ENCODE results near the gene MFSD2A.
"Not testable (repeated sequence)": the region's sequence is repeated elsewhere in the genome, so short reads cannot be mapped to it uniquely, and the experiment has no call there.

Gene MFSD2A

DNA sequence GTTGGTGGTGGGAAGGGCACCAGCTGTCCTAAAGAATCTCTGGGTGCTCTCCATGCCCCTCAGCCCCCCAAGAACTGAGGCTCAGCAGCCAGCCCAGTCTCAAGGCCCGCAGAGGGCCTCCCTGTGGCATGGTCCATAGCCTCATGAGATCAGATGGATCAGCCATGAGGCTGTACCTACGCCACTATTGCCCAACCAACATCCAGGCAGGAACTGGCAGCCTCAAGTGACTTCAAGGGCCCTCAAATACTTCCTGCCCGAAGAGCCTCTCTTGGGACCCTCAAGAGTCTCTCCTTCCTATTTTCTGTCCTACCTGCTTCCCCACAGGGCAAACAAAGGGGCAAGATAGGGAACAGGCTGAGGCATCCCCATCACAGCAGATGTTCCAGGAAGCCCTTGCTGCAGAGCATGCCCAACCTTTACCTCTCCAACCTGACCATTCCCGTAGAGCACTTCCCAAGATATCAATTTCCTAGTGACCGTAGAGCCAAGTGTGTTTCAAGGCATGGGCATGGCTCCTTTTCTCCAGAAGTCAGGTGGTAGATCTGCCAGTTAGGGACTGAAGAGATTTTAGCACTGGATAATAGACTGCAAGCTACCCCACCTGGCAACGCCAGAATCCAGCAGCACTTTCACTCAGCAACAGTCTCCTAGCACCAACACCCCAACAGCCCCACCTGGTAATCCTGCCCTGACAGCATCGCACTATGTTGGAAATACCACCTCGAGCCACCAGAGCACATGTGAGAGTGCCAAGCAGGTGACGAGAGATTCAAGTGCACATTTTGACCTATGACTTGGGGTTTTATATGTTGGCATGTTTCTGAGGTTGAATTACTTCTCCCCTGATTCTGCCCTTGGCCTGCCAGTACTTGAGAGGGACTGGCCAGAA, 13.7 kb upstream of the MFSD2A start:
- no peak for DNase-seq

DNA sequence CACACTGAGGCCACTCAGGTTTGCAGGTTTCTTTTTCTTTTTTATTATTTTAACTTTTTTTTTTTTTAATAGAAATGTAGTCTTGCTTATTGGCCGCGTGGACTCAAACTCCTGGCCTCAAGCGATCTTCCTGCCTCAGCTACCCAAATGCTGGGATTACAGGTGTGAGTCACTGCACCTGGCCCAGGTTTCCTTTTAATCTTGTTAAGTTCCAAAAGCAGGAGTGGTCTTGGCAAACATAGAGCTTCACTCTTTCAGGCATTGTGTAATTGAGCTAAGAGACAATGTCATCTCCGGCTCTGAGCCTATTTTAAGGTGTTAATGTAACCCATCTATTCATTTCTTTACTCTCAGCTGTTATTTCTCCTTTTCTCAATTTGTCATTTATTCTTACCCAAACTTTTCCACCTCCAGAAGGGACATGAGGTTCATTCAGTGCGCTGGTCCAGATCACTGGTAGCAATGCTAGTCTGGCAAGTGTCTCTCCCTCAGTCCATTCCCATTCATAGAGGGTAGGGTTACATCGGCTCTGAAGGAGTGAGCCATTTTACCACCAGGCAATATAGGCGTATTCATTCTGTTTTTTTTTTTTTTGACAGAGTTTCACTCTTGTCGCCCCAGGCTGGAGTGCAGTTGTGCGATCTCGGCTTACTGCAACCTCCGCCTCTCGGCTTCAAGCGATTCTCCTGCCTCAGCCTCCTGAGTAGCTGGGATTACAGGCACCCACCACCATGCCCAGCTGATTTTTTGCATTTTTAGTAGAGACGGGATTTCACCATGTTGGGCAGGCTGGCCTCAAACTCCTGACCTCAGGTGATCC, 11.3 kb upstream of the MFSD2A start:
- no peak for DNase-seq

DNA sequence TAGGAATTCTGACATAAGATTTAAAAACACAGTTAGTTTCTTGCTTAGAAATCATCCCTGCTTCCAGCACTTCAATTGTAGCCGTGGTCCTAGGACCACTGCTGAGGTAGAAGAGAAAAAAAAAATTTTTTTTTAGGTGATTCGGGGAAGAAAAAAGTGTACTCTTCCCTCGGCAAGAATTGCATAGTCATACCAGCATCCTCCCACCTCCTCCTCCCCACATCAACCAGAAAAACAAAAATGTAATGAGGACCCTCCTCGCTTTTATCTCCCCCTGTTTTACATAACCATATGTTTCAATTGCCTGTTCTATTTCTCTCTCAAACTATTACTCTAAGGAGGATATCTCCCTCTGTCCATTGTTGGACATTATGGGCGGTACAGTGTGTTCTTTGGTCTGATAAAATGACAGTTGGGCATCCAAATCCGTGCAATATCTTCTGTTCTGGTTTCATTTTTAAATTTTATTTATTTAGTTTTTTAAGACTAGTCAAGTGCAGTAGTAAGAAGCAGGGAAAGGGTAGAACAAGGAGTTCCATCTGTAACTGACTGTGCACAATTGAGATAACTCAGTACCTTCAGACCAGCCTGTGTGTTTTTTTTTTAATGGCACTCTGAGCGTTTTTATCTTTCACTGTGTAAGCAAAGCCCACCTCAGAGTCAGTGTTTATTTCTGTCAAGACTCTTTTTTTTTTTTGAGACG, 10.4 kb upstream of the MFSD2A start:
- no peak for DNase-seq

DNA sequence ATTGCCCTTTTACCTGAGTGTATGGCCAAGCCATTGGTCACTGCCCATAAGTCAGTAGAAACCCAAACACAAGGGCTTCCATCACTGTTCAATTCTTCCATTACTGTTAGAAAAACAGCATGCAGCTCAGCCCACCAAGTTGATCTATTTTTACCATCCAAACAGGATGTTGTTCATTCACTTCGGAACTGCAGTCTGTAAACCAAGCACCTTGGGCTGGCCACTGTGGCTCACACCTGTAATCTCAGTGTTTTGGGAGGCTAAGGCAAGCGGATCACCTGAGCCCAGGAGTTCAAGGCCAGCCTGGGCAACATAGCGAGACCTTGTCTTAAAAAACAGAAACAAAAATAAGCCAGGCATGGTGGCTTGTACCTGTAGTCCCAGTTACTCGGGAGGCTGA, 8.7 kb upstream of the MFSD2A start:
- DNase-seq, result no peak

DNA sequence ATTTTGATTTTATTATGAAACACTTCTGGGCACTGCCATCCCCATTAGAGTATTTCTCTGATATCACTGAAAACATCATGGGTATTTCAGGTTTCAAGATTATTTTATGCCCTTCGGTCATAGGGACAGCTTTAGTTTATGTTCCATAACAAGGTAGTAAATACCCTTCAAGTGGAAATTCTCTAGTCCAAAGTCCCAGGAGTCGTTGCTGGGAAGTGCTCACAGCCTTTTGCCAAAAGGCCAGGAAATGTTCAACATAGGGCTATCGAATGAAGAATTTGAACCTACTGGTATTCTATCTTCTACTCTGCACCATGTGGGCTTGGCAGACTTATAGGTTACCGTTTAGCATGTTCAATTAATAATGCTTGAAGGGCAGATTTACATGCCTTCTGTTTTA, 7.7 kb upstream of the MFSD2A start:
- DNase-seq, result no peak

DNA sequence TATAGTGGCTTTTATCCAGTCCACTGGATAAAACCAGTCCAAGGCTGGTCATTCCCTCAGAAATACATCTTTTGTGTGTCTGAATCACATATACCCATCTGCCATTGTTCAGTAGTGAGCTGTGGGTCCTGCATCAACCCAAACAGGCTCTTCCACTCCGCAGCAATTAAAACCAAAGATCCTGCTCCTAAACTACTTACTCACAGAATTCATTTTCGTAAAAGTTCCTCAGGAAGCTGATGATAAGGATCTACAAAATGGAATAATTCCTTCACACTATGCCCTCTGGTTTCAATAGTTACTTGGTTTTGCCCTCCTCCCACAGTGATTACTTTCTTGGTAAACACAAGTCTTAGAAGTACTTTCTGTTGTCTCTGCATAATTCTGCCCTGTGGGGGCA, 5.1 kb upstream of the MFSD2A start:
- no peak for DNase-seq

DNA sequence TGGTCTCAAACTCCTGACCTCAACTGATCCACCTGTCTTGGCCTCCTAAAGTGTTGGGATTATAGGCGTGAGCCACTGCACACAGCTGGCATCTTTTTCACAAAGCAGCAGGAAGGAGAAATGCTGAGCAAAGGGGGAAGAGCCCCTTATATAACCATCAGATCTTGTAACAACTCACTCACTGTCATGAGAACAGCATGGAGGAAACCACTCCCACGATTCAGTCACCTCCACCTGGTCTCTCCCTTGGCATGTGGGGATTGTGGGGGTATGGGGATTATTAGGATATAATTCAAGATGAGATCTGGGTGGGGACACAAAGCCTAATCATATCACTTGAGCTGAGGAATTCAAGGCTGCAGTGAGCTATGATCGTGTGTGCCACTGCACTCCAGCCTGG, 3.0 kb upstream of the MFSD2A start:
- DNase-seq, result no peak

DNA sequence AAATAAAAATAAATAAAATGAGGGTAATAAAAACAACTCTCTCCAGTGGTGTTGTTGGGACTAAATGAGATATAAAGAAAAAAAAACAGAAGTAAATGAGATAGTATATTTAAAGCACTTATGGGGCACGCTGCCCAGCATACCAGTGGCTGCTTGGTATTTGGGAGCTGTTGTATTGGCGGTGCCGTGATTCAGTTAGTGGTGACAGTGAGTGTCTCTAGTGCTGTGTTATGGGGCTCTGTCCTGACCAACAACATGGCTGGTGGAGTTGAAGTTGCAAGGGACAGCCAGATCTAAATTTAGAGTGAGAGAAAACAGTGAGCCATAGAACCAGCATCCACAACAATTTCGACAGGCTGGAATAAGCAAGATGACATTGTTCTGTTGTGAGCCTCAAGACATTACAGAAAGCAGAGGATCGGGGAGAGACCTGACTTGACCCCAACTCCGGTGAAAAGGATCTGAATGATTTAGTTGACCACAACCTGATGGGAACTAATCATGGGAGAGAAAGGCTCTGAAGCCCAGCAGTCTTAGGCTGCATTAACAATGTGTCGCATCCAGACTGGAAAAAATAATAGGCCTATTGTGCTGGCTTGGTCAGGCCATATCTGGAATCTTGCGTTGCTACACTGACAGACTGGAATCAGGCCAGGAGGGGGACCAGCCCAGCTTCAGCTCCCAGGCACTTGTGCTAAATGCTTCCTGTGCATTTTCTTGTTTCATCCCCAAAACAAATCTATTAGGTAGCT, 2.4 kb upstream of the MFSD2A start:
- DNase-seq, result no peak

DNA sequence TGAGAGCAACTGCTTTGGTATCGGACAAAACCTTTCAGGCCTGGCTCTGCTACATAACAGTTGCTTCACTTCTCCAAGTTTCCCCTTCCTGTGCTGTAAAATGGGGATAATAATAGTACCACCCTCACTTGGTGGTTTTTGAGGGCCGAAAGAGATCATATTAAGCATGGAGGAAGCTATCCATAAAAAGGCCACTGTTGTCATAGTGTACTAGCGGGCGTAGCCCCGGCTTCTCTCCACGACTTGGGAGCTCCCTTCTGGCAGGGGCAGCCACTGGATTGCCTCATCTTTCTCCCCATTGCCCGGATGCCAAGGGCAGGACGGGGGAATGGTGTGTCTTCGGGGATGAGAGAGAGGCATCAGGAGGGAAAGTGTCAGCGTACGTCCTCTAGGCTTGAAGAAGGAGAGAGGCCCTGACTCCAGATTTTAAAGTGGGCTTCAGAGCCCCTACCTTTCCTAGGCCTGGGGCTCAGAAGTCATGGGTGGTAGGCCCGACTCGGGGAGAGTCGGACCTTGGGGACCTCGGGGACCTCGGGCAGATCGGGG, 548 bp upstream of the MFSD2A start:
- DNase-seq, result no peak

DNA sequence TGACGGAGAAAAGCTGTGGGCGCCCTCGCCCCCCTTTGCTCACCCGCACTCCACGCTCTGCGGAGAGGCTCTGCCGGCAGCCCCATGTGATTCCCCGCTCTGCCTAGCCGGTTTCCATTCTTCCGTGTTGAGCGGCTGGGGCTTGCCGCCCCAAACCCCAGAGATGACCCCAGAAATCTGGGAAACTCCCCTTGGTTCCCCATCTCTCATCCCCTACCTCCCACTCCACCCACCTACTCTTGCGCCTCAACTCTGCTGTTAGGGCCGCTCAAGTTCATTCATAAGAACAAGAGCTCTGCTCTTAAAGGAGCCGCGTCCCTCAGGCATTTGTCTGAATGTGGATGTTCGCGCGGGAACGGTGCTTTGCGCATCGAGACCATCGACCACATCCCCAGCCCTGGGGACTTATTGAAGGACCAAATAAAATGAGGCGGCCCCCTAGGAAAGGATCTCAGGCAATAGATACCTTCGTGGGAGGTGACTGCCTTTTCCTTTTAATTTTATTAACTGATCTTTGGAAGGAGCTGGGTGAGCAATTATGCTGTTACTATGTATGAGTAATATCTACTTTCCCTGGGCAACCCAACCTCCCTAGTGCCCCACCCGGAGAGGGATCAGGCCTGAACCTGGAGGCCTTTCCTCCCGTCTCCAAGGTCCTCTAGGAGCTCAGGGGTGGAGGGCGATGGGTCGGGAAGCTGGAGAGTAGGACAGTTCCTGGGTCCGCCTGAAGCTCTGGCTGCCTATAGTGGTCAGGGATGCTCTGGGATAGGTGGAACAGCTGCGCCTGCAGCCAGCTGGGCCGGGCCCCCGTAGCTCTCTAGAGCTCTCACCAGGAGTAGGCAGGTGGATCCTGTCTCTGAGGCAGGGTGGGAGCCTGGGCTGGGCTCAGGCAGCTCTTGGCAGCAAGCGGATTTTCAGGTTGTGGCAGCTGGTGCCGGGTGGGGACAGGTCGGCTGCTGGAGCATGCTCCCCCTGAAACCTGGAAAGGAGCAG, 898 bp downstream of the MFSD2A start:
- DNase-seq, result peak; percentile 52

DNA sequence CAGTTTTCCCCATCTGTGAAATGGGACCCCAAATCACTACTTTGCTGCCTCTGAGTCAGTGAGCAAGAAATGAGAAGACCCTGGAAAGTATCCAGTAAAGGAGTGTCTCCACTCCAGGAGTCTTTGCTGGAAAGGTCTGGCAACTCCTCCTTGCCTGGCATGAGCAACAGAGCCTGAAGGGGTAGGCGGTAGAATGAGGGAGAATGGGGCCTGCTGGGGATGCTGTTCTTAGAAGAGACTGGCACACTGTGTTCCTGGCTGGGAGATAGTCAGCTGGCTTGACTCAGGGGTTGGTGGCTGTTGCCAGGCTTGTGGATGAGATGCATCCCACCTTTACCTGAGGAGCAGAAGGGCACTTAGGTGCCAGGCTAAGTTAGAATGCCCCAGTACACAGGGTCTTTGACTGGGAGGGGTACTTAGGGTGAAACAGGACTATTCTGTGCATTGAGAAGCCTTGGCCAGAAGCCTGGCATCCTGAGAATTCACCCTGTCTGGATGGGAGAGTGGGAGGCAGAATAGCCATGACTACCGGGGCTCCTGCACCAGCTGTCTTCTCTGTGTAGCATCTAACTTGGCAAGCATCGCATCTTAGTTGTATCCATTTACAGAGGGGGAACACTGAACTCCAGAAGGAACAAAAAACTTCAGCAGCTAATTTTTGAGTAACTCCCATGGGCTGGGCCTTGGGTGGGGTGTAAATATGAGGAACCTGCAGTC, 2.5 kb downstream of the MFSD2A start:
- no peak for DNase-seq

DNA sequence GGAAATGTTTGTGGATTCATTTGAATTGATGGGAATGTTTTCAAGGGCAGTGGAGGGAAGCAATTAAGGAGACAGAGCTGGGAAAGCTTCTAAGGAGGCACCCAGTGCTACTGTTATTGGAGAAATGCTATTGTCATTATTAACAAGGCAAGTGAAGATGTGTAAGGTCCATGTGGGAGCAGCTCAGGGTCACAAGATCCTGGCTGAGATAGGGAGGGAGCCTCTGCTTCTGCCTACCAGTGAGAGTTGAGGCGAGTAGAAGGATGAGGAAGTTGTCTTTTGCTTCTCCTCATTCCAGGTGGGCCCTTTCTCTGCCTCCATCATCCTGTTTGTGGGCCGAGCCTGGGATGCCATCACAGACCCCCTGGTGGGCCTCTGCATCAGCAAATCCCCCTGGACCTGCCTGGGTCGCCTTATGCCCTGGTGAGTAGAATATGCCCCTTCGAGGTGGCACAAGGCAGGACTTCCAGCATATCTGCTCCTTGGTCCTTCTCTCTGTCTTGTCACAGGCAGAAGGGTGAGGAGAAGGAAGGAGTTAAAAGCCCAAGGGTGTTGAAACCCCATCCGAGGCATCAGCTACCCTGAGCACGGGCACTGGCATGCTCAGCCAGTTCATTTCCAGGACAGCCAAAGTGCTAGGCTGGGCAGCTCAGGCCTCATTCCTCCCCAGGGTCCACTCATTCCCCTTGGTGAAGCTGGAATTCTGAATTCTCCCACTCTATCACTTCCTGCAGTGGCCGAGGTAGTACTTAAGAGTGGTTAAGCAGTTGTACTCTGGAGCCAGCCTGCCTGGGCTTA, 3.7 kb downstream of the MFSD2A start:
- DNase-seq, result no peak

DNA sequence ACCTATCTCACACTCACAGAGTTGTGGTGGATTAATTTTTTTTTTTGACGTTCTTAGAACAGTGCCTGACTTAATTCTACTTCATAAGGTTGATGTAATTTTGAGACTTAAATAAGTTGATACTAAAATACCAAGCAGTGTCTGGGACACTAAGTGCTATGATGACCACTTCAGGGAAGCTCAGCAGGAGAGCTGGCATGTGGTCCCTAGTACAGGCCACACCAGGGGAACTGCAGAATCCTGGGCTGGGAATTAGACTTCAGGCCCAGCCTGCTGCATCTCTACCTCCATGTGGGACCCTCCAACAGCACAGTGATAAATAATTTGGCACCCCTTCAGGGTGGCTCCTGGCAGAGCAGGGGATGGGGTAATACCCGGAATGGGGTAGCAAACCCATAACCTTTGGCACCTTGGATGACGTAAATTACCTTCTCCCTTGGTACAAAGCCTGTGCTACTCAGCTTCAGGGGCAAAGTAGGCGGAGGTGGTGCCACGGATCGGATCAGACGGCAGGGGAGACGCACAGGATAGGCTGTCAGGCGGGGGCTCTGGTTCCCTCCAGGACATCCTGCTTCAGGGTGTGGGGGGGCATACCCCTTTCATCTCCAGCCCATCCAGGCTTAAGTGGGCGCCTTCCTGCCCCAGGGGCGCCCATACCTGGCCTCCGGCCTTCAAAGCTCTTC, 4.8 kb downstream of the MFSD2A start:
- no peak for DNase-seq

DNA sequence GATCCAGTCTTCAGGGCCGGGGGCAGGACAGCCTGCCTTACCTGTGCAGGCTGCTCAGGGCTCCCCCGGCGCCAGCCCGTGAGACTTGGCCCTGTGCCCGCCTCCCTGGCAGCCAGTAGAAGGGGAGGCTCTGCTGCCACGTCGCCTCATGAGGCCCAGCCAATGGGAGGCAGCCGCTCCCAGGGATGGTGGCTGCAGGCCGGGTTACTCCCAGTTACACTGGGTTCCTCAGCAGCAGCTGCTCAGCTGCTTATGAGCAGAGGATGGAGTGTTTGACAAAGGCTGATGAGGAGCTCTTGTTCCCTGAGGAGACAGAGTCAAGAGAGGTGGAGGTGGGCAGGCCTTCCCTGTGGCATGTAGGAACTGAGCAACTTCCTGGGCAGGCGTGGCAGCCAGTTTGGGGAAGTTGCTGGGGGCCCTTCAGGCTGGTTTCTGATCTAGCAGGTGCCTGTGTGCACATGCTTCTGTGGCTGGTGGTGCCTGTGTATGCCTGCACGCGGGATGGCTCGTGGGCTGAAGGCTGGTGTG, 5.5 kb downstream of the MFSD2A start:
- DNase-seq, result no peak

DNA sequence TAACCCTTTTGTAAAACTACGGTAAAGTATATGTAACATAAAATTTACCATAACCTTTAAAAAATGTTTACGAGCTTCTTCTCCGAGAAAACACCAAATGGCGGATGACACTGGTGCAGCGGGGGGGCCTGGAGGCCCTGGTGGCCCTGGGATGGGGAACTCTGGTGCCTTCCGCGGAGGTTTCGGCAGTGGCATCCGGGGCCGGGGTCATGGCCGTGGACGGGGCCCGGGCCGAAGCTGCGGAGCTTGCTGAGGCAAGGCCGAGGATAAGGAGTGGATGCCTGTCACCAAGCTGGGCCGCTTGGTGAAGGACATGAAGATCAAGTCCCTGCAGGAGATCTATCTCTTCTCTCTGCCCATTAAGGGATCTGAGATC, 7.5 kb downstream of the MFSD2A start:
- DNase-seq, result no peak

DNA sequence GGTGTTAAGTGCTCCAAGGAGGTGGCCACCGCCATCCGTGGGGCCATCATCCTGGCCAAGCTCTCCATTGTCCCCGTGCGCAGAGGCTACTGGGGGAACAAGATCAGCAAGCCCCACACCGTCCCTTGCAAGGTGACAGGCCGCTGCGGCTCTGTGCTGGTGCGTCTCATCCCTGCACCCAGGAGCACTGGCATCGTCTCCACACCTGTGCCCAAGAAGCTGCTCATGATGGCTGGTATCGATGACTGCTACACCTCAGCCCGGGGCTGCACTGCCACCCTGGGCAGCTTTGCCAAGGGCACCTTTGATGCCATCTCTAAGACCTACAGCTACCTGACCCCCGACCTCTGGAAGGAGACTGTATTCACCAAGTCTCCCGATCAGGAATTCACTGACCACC, 8.0 kb downstream of the MFSD2A start:
- DNase-seq, result not testable (repeated sequence)

DNA sequence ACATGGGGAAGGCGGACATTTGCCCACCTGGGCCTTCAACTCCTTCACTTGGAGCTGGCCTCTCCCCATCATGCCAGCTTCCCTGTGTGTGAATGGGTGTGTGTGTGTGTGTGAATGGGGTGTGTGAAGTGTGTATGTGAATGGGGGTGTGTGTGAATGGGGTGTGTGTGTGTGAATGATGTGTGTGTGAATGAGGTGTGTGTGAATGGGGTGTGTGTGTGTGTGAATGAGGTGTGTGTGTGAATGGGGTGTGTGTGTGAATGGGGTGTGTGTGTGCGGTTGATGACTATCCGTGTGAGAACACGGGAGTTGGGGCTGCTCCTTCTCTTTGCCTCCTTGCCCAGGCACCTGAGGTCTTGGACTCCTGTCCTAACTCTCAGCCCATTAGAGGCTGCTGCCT, 9.6 kb downstream of the MFSD2A start:
- DNase-seq, result no peak

DNA sequence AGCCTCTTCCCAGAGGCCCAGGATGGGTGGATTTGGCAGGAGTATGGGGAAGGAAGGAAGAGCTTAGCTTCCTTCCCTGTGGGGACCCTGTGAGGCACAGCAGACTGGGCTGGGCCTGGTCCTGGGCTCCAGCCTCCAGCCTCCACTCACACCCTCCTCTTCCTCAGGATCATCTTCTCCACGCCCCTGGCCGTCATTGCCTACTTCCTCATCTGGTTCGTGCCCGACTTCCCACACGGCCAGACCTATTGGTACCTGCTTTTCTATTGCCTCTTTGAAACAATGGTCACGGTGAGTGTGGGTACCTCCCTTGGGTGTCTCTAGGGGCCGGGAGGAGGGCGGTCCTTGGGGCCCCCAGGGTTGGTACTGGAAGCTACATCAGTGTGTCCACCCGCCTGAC, 10.1 kb downstream of the MFSD2A start:
- DNase-seq, result no peak

DNA sequence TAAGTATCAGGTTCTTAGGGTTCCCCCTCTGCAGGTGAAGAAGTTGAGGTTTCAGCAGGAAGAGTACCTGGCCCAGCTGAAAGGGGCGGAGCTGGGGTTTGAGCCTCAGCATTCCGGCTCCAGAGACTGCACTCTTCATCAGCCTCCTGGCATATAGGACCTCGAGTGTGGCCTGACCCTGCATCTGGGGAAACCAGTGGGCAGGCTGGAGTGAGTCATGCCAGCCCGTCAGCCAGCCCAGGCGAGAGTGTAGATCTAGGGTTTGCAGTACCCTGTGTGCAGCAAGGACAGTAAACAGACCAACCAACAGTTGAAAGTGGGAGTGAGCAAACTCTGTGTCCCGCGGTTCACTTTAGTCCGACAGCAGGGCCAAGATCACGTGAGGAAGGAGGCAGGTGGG, 14.1 kb downstream of the MFSD2A start:
- DNase-seq, result no peak
